ENCODE measurements around the gene NECAB3.

Gene NECAB3

GRCh38 chr20:33654680-33655161 lies 19.5 kb downstream of the NECAB3 start:
- no peak for TF ChIP-seq FOXM1 (IDR thresholded peaks at IDR 0.05; ENCODE audit: borderline replicate concordance, low read depth)
- no peak for TF ChIP-seq TCF12 (IDR thresholded peaks at IDR 0.05; ENCODE audit: low read depth)
- no peak for TF ChIP-seq TEAD4 (IDR thresholded peaks at IDR 0.05)

- TF ChIP-seq ZBTB7A (IDR thresholded peaks at IDR 0.05; ENCODE audit: low read depth) (no peak), CREB1 (IDR thresholded peaks at IDR 0.05; ENCODE audit: low read depth) (no peak), CEBPB (IDR thresholded peaks at IDR 0.05) (no peak), TAF1 (IDR thresholded peaks at IDR 0.05; ENCODE audit: low read depth) (no peak), FOXM1 (IDR thresholded peaks at IDR 0.05; ENCODE audit: borderline replicate concordance, low read depth) (no peak), TCF12 (IDR thresholded peaks at IDR 0.05; ENCODE audit: low read depth) (peak; percentile 86), USF1 (IDR thresholded peaks at IDR 0.05) (no peak), TEAD4 (IDR thresholded peaks at IDR 0.05) (no peak), EGR1 (IDR thresholded peaks at IDR 0.05) (peak; percentile 73), RAD21 (IDR thresholded peaks at IDR 0.05; ENCODE audit: low read depth) (no peak), NFIC (IDR thresholded peaks at IDR 0.05) (peak; percentile 86), MAX (IDR thresholded peaks at IDR 0.05) (peak; percentile 35; the same call in 1 of the 2 replicates), YY1 (IDR thresholded peaks at IDR 0.05; ENCODE audit: low read depth) (no peak), EP300 (IDR thresholded peaks at IDR 0.05; ENCODE audit: borderline replicate concordance) (no peak; the same call in 1 of the 2 replicates)
- TF ChIP-seq, protein P1, sequence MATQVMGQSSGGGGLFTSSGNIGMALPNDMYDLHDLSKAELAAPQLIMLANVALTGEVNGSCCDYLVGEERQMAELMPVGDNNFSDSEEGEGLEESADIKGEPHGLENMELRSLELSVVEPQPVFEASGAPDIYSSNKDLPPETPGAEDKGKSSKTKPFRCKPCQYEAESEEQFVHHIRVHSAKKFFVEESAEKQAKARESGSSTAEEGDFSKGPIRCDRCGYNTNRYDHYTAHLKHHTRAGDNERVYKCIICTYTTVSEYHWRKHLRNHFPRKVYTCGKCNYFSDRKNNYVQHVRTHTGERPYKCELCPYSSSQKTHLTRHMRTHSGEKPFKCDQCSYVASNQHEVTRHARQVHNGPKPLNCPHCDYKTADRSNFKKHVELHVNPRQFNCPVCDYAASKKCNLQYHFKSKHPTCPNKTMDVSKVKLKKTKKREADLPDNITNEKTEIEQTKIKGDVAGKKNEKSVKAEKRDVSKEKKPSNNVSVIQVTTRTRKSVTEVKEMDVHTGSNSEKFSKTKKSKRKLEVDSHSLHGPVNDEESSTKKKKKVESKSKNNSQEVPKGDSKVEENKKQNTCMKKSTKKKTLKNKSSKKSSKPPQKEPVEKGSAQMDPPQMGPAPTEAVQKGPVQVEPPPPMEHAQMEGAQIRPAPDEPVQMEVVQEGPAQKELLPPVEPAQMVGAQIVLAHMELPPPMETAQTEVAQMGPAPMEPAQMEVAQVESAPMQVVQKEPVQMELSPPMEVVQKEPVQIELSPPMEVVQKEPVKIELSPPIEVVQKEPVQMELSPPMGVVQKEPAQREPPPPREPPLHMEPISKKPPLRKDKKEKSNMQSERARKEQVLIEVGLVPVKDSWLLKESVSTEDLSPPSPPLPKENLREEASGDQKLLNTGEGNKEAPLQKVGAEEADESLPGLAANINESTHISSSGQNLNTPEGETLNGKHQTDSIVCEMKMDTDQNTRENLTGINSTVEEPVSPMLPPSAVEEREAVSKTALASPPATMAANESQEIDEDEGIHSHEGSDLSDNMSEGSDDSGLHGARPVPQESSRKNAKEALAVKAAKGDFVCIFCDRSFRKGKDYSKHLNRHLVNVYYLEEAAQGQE (IDR thresholded peaks at IDR 0.05; ENCODE audit: low read depth) = no peak
Measured at GRCh38 chr20:33653900-33654596, 20.2 kb downstream of the NECAB3 start.

GRCh38 chr20:33653218-33653899 lies 20.9 kb downstream of the NECAB3 start:
- 0 out of 2 replicates have a peak, but pooled peaks have one; percentile 10 for TF ChIP-seq YY1 (IDR thresholded peaks at IDR 0.05; ENCODE audit: low read depth)
- no peak for TF ChIP-seq CEBPB (IDR thresholded peaks at IDR 0.05)
- TF ChIP-seq RAD21 (IDR thresholded peaks at IDR 0.05; ENCODE audit: low read depth) = peak; percentile 68
- no peak for TF ChIP-seq FOXM1 (IDR thresholded peaks at IDR 0.05; ENCODE audit: borderline replicate concordance, low read depth)

GRCh38 chr20:33651562-33652048 lies 22.6 kb downstream of the NECAB3 start:
- 0 out of 2 replicates have a peak, but pooled peaks have one; percentile 2 for TF ChIP-seq TCF12 (IDR thresholded peaks at IDR 0.05; ENCODE audit: low read depth)
- TF ChIP-seq CEBPB (IDR thresholded peaks at IDR 0.05) = no peak
- no peak for TF ChIP-seq ZBTB7A (IDR thresholded peaks at IDR 0.05; ENCODE audit: low read depth)
- TF ChIP-seq FOXM1 (IDR thresholded peaks at IDR 0.05; ENCODE audit: borderline replicate concordance, low read depth) = no peak

- TF ChIP-seq TEAD4 (IDR thresholded peaks at IDR 0.05) (peak; percentile 64), RAD21 (IDR thresholded peaks at IDR 0.05; ENCODE audit: low read depth) (0 out of 2 replicates have a peak, but pooled peaks have one; percentile 3), MAX (IDR thresholded peaks at IDR 0.05) (no peak), EP300 (IDR thresholded peaks at IDR 0.05; ENCODE audit: borderline replicate concordance) (no peak), CEBPB (IDR thresholded peaks at IDR 0.05) (no peak), CREB1 (IDR thresholded peaks at IDR 0.05; ENCODE audit: low read depth) (no peak), NFIC (IDR thresholded peaks at IDR 0.05) (no peak), YY1 (IDR thresholded peaks at IDR 0.05; ENCODE audit: low read depth) (no peak), USF1 (IDR thresholded peaks at IDR 0.05) (no peak), TAF1 (IDR thresholded peaks at IDR 0.05; ENCODE audit: low read depth) (no peak), TCF12 (IDR thresholded peaks at IDR 0.05; ENCODE audit: low read depth) (peak; percentile 44; the same call in 1 of the 2 replicates)
- TF ChIP-seq, protein P1 (IDR thresholded peaks at IDR 0.05; ENCODE audit: low read depth) = no peak
Measured at GRCh38 chr20:33650753-33651561, 23.3 kb downstream of the NECAB3 start.

Measured in Ishikawa (cell line).